GM10266 (cell line): ENCODE data around the gene HBD.

ENCODE experiments used
- DNase-seq: peaks from one replicate; pipeline ENCODE4 v3.0.0; 2012; ENCODE audit errors: extremely low spot score
- TF ChIP-seq, protein P1 (sequence below): IDR thresholded peaks from 2 replicates; pipeline ENCODE4 v1.5.1; 2012; ENCODE audit warnings: mild to moderate bottlenecking, low read depth; ENCODE audit not compliant: control insufficient read depth, insufficient read depth; ENCODE audit errors: missing control alignments

Gene HBD

GRCh38 chr11:5234381-5234834 is at the start of gene HBD:
Gene HBD, minus strand, starts transcription at chr11:5234483. Its CDS starts 50 bp downstream, at chr11:5234433.
- TF ChIP-seq, protein P1, sequence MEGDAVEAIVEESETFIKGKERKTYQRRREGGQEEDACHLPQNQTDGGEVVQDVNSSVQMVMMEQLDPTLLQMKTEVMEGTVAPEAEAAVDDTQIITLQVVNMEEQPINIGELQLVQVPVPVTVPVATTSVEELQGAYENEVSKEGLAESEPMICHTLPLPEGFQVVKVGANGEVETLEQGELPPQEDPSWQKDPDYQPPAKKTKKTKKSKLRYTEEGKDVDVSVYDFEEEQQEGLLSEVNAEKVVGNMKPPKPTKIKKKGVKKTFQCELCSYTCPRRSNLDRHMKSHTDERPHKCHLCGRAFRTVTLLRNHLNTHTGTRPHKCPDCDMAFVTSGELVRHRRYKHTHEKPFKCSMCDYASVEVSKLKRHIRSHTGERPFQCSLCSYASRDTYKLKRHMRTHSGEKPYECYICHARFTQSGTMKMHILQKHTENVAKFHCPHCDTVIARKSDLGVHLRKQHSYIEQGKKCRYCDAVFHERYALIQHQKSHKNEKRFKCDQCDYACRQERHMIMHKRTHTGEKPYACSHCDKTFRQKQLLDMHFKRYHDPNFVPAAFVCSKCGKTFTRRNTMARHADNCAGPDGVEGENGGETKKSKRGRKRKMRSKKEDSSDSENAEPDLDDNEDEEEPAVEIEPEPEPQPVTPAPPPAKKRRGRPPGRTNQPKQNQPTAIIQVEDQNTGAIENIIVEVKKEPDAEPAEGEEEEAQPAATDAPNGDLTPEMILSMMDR = no peak

DNA sequence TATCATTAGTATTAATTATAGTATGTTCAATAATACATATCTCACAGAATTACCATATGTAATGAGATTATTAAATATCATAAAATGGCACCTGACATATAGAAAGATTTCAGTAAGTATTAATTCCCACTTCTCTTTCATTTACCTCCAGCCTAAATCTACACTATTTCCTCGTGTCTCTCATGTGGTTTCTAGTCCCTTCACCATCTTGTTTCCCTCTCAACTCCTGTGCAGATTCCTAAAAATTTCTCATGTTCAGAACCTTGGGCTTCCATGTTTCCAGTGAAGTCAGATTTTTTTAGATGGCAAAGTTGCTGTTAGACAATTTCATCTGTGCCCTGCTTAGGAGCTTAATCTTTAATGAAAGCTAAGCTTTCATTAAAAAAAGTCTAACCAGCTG is 49.6 kb upstream of the HBD start:
- no peak for DNase-seq
- TF ChIP-seq, protein P1 = no peak

More at GRCh38 chr11:5234381-5234834, at the start of gene HBD:
- peak; percentile 4 for DNase-seq

GRCh38 chr11:5283086-5283485 is 48.8 kb upstream of the HBD start:
- no peak for DNase-seq
- TF ChIP-seq, protein P1 = no peak

DNA sequence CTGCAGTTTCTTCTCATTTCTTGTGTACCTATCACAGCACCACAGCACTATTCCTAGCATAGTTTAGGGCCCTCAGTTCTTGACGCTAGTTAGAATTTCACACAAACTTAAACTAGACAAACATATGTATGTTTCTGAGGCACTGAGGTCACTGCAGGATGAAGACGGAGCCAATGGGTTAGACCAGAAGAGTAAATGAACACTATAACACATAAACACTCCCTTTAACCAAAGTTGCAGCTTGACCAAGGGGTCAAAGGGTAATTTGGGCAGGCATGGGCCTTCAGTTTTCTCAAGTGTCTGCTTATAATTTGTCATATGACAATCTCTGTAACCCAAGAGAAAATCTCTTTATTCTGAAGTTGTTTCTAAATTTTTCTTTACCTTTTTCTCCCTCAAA is 48.3 kb upstream of the HBD start:
- TF ChIP-seq, protein P1 = no peak
- DNase-seq = no peak

DNA sequence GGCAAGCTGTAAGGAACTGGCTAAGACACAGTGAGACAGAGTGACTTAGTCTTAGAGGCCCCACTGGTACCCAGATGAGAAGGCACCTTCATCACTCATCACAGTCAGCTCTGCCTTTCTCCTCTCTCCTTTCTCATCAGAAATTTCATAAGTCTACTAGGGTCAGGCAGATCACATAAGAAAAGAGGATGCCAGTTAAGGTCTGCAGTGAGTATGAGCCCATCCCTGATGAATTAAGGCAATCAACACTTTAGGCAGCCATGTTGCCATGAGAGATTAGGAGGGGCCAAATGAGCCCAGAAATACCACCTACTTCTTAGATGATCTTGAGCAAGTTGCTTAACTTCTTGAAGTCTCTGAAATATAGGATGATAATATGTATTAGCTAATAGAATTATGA is 47.3 kb upstream of the HBD start:
- no peak for DNase-seq
- TF ChIP-seq, protein P1 = no peak

DNA sequence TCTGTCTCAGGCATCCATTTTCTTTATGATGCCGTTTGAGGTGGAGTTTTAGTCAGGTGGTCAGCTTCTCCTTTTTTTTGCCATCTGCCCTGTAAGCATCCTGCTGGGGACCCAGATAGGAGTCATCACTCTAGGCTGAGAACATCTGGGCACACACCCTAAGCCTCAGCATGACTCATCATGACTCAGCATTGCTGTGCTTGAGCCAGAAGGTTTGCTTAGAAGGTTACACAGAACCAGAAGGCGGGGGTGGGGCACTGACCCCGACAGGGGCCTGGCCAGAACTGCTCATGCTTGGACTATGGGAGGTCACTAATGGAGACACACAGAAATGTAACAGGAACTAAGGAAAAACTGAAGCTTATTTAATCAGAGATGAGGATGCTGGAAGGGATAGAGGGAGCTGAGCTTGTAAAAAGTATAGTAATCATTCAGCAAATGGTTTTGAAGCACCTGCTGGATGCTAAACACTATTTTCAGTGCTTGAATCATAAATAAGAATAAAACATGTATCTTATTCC is 46.4 kb upstream of the HBD start:
- DNase-seq = peak; percentile 32
- TF ChIP-seq, protein P1 = no peak

DNA sequence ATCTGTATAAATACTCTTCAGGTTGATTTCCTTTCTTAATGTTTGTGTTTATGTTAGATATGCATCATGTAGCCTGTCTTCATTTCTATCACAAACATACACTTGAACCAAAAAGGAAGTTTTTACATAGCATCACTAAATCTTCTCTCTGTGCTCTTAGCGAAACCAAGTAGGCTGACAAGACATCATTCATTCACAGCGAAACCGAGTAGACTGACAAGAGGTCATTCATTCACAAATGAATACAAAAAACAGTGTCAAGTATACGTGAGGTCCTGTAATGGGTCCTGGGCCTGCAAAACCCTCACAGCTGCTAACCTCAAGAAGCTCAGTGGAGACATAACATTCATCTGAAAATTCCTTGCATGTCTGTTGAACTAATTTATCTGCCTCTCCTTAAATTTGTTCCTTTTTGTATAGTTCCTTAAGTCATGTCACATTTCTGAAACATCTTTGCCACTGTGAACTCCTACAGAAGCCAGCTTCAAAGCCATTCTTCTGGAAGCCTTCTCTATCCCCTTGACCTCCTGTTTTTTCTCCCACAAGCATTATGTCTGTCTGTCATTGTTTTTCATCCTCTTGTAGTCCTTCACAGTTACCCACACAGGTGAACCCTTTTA is 45.3 kb upstream of the HBD start:
- TF ChIP-seq, protein P1 = no peak
- DNase-seq = no peak
